Mesenchymal stem cell (in vitro differentiated cells and primary cell): ENCODE data around the gene CLDN14.
A peak's percentile ranks its signal among the peaks of the same experiment; 100 is the strongest.

Source experiments
- DNase-seq: peaks from one replicate; pipeline ENCODE4 v3.0.0-alpha.2; 2013
- H2AFZ ChIP-seq: one replicate; pipeline ENCODE4 v1.6.1; 2013; ENCODE audit warnings: low read depth, mild to moderate bottlenecking, control low read depth, inconsistent platforms, low read length, moderate library complexity
- H2AK5ac ChIP-seq: 2 replicates; pipeline ENCODE4 v1.6.1; 2013; ENCODE audit warnings: low read length, moderate library complexity, mild to moderate bottlenecking, inconsistent platforms; ENCODE audit not compliant: severe bottlenecking
- H2BK120ac ChIP-seq: one replicate; pipeline ENCODE4 v1.6.1; 2013; ENCODE audit warnings: low read depth, mild to moderate bottlenecking, inconsistent platforms, low read length, moderate library complexity
- H2BK12ac ChIP-seq, 2 experiments: one replicate each; pipeline ENCODE4 v1.6.1; 2013; ENCODE audit warnings: inconsistent platforms in 2 of 2, low read length in 2 of 2, mild to moderate bottlenecking in 2 of 2, moderate library complexity in 2 of 2, control low read depth in 1 of 2
- H2BK15ac ChIP-seq: one replicate; pipeline ENCODE4 v1.6.1; 2013; ENCODE audit warnings: mild to moderate bottlenecking, low read depth, inconsistent platforms; ENCODE audit not compliant: poor library complexity, severe bottlenecking
- H2BK5ac ChIP-seq: 2 replicates; pipeline ENCODE4 v1.6.1; 2013; ENCODE audit warnings: low read depth, mild to moderate bottlenecking, low read length, control low read depth, inconsistent platforms; ENCODE audit not compliant: poor library complexity, severe bottlenecking
- H3K14ac ChIP-seq, 2 experiments: one replicate each; pipeline ENCODE4 v1.6.1; 2013; ENCODE audit warnings: inconsistent platforms in 2 of 2, low read length in 2 of 2, control low read depth in 1 of 2, mild to moderate bottlenecking in 1 of 2, moderate library complexity in 1 of 2
- H3K18ac ChIP-seq, 2 experiments: one replicate each; pipeline ENCODE4 v1.6.1; 2013; ENCODE audit warnings: inconsistent platforms in 2 of 2, low read length in 2 of 2, control low read depth in 1 of 2, low read depth in 1 of 2, mild to moderate bottlenecking in 1 of 2
- H3K23ac ChIP-seq, 2 experiments: one replicate each; pipeline ENCODE4 v1.6.1; 2013; ENCODE audit warnings: inconsistent platforms in 2 of 2, low read length in 2 of 2, mild to moderate bottlenecking in 2 of 2, moderate library complexity in 2 of 2, control low read depth in 1 of 2
- H3K27ac ChIP-seq: 2 replicates; pipeline ENCODE4 v1.5.1; 2013; ENCODE audit warnings: mild to moderate bottlenecking, moderate library complexity, low read length, control low read depth, inconsistent platforms; ENCODE audit not compliant: poor library complexity, severe bottlenecking
- H3K27me3 ChIP-seq, 2 experiments: 2 replicates each; pipeline versions ENCODE4 v1.6.1 to v1.7.0; 2013; ENCODE audit warnings: low read length in 2 of 2, mild to moderate bottlenecking in 2 of 2, moderate library complexity in 2 of 2, control low read depth in 1 of 2, inconsistent platforms in 1 of 2; ENCODE audit not compliant: control insufficient read depth in 1 of 2, insufficient read depth in 1 of 2
- H3K36me3 ChIP-seq, 2 experiments: 2 replicates each; pipeline versions ENCODE4 v1.6.1 to v1.7.0; 2013; ENCODE audit warnings: low read length in 2 of 2, control low read depth in 1 of 2, inconsistent platforms in 1 of 2, low read depth in 1 of 2, mild to moderate bottlenecking in 1 of 2; ENCODE audit not compliant: insufficient read depth in 2 of 2, control insufficient read depth in 1 of 2
- H3K4ac ChIP-seq, 2 experiments: one replicate each; pipeline ENCODE4 v1.6.1; 2013; ENCODE audit warnings: inconsistent platforms in 2 of 2, low read length in 2 of 2, mild to moderate bottlenecking in 2 of 2, moderate library complexity in 2 of 2, control low read depth in 1 of 2, low read depth in 1 of 2
- H3K4me1 ChIP-seq: 2 replicates; pipeline ENCODE4 v1.6.1; 2013; ENCODE audit warnings: low read depth, low read length, control low read depth; ENCODE audit not compliant: control insufficient read depth, insufficient read depth
- H3K4me2 ChIP-seq: 2 replicates; pipeline ENCODE4 v1.6.1; 2013; ENCODE audit warnings: low read length, mild to moderate bottlenecking, inconsistent platforms; ENCODE audit not compliant: poor library complexity, severe bottlenecking
- H3K4me3 ChIP-seq, 2 experiments: 2 replicates each; pipeline versions ENCODE4 v1.5.1 to v1.7.0; 2013; ENCODE audit warnings: low read length in 2 of 2, mild to moderate bottlenecking in 2 of 2, control low read depth in 1 of 2, low read depth in 1 of 2; ENCODE audit not compliant: insufficient read depth in 1 of 2
- H3K79me1 ChIP-seq: replicated peaks from 2 replicates; pipeline ENCODE4 v1.6.1; 2013; ENCODE audit warnings: mild to moderate bottlenecking, control low read depth, low read length, inconsistent platforms; ENCODE audit not compliant: poor library complexity, severe bottlenecking
- H3K9ac ChIP-seq: 2 replicates; pipeline ENCODE4 v1.7.0; 2013; ENCODE audit warnings: mild to moderate bottlenecking, low read length, moderate library complexity
- H3K9me3 ChIP-seq: 2 replicates; pipeline ENCODE4 v1.7.0; 2013; ENCODE audit warnings: mild to moderate bottlenecking, low read length; ENCODE audit not compliant: control insufficient read depth
- H4K8ac ChIP-seq: one replicate; pipeline ENCODE4 v1.6.1; 2013; ENCODE audit warnings: inconsistent platforms, mild to moderate bottlenecking, low read length, moderate library complexity
- H4K91ac ChIP-seq: one replicate; pipeline ENCODE4 v1.6.1; 2013; ENCODE audit warnings: mild to moderate bottlenecking, low read length, inconsistent platforms
- WGBS: methylation state at CpG from one replicate; pipeline ENCODE4 v1.1.7; 2013; ENCODE audit warnings: mixed read lengths; 5-methylcytosine and 5-hydroxymethylcytosine counted together

The CLDN14 gene

GRCh38 chr21:36422279-36423098 lies 57.4 kb downstream of the CLDN14 start:
- Histone ChIP-seq H2BK12ac (peak overlapping the region in 1 of 2 experiments; percentile 29), H4K8ac (no peak overlapping the region), H2AFZ (no peak overlapping the region), H4K91ac (no peak overlapping the region), H2AK5ac (no peak overlapping the region), H3K9me3 (no peaks in the 10 kb centered on the region), H3K9ac (no peak overlapping the region), H3K79me1 (no peaks in the 10 kb centered on the region), H3K23ac (no peak overlapping the region), H3K4me1 (peaks cover 16% of the 10 kb centered on the region), H3K36me3 (peaks cover 0 to 3% of the 10 kb centered on the region in 2 experiments), H3K27me3 (no peaks in the 10 kb centered on the region), H3K27ac (no peak overlapping the region), H3K4ac (no peak overlapping the region), H3K4me3 (no peak overlapping the region), H3K4me2 (no peak overlapping the region), H3K14ac (no peak overlapping the region), H3K18ac (peak overlapping the region in 1 of 2 experiments; percentile 77), H2BK120ac (no peak overlapping the region), H2BK15ac (no peak overlapping the region), H2BK5ac (no peak overlapping the region)
- peak; percentile 58 for DNase-seq
- WGBS = 57% methylated on average over 27 of the region's 28 CpGs

- H3K9ac ChIP-seq = no peak overlapping the region
- 95% methylated on average over 18 of the region's 18 CpGs for WGBS
- peaks cover 16% of the 10 kb centered on the region for H3K4me1 ChIP-seq
- no peak overlapping the region for H3K4ac ChIP-seq
- no peak overlapping the region for H3K14ac ChIP-seq
- H3K27me3 ChIP-seq = no peaks in the 10 kb centered on the region
- H2BK5ac ChIP-seq = no peak overlapping the region
- H2BK15ac ChIP-seq = no peak overlapping the region
- no peak overlapping the region for H2BK120ac ChIP-seq
- H4K8ac ChIP-seq = no peak overlapping the region
- H3K23ac ChIP-seq = no peak overlapping the region
- no peaks in the 10 kb centered on the region for H3K79me1 ChIP-seq
- H2AK5ac ChIP-seq = no peak overlapping the region
- no peak overlapping the region for H3K4me3 ChIP-seq
- H4K91ac ChIP-seq = no peak overlapping the region
- peaks cover 9 to 10% of the 10 kb centered on the region in 2 experiments for H3K36me3 ChIP-seq
- H3K9me3 ChIP-seq = no peaks in the 10 kb centered on the region
- no peak overlapping the region for H2AFZ ChIP-seq
- no peak overlapping the region for H3K27ac ChIP-seq
- H3K18ac ChIP-seq = no peak overlapping the region
- H2BK12ac ChIP-seq = no peak overlapping the region
- no peak overlapping the region for H3K4me2 ChIP-seq
- no peak for DNase-seq
These were observed 59.2 kb downstream of the CLDN14 start for GRCh38 chr21:36420571-36421339.

GRCh38 chr21:36419996-36420395 lies 59.9 kb downstream of the CLDN14 start:
- H3K18ac ChIP-seq = no peak overlapping the region
- no peak overlapping the region for H3K27ac ChIP-seq
- no peak overlapping the region for H3K4me3 ChIP-seq
- no peak overlapping the region for H3K9ac ChIP-seq
- no peaks in the 10 kb centered on the region for H3K79me1 ChIP-seq
- H2BK12ac ChIP-seq = no peak overlapping the region
- no peak overlapping the region for H2BK120ac ChIP-seq
- no peak overlapping the region for H4K8ac ChIP-seq
- H2AK5ac ChIP-seq = no peak overlapping the region
- H2AFZ ChIP-seq = no peak overlapping the region
- no peaks in the 10 kb centered on the region for H3K9me3 ChIP-seq
- no peak overlapping the region for H3K4ac ChIP-seq
- no peak overlapping the region for H3K4me2 ChIP-seq
- WGBS = 10% methylated on average over 5 of the region's 8 CpGs
- no peak overlapping the region for H2BK15ac ChIP-seq
- H3K14ac ChIP-seq = no peak overlapping the region
- peaks cover 13% of the 10 kb centered on the region for H3K4me1 ChIP-seq
- no peak overlapping the region for H2BK5ac ChIP-seq
- H3K23ac ChIP-seq = no peak overlapping the region
- H4K91ac ChIP-seq = no peak overlapping the region
- peaks cover 14% of the 10 kb centered on the region in 2 experiments for H3K36me3 ChIP-seq
- no peaks in the 10 kb centered on the region for H3K27me3 ChIP-seq
- peak; percentile 92 for DNase-seq

GRCh38 chr21:36419241-36419640 lies 60.7 kb downstream of the CLDN14 start:
- Histone ChIP-seq H3K27ac (no peak overlapping the region), H3K79me1 (no peaks in the 10 kb centered on the region), H2BK5ac (no peak overlapping the region), H3K4ac (no peak overlapping the region), H3K9ac (no peak overlapping the region), H3K27me3 (no peaks in the 10 kb centered on the region), H2BK12ac (no peak overlapping the region), H4K91ac (no peak overlapping the region), H3K14ac (no peak overlapping the region), H4K8ac (no peak overlapping the region), H3K18ac (no peak overlapping the region), H3K4me1 (peaks cover 9% of the 10 kb centered on the region), H3K36me3 (peaks cover 14% of the 10 kb centered on the region in 2 experiments), H3K4me2 (no peak overlapping the region), H2BK120ac (no peak overlapping the region), H3K9me3 (no peaks in the 10 kb centered on the region), H2AK5ac (no peak overlapping the region), H3K23ac (no peak overlapping the region), H3K4me3 (no peak overlapping the region), H2AFZ (no peak overlapping the region), H2BK15ac (no peak overlapping the region)
- DNase-seq = no peak
- WGBS = 96% methylated on average over 10 of the region's 14 CpGs
